ENCODE data around the gene TMEM186. TPM values are rescaled to one million over a fixed set of nuclear protein-coding genes. Genes with fewer than 3 reads are reported as not detected.
"Not testable (repeated sequence)": the region's sequence is repeated elsewhere in the genome, so short reads cannot be mapped to it uniquely, and the experiment has no call there.

The TMEM186 gene
- polyA plus RNA-seq, 3 donors: 3.8 to 4.5 (median 4.4) TPM

- H3K27me3 ChIP-seq (ENCODE audit: control insufficient read depth in 2 of 2, insufficient read depth in 2 of 2, low read length in 2 of 2); H3K9me3 ChIP-seq (replicated peaks in 1 of 2; ENCODE audit: control insufficient read depth in 1 of 2, insufficient read depth in 1 of 2, low read length in 2 of 2); H3K4me2 ChIP-seq (replicated peaks; ENCODE audit: extremely low read depth, low read length, poor library complexity, severe bottlenecking); H3K27me3 Mint-ChIP-seq (ENCODE audit: low read depth in 3 of 3); intact Hi-C loops (cut with micrococcal nuclease); DNase-seq; H2AFZ ChIP-seq (ENCODE audit: insufficient read depth, low read depth, low read length, poor library complexity, severe bottlenecking); H3K36me3 ChIP-seq (replicated peaks in 1 of 2; ENCODE audit: control insufficient read depth in 1 of 2, insufficient read depth in 2 of 2, low read length in 2 of 2); H3K9me3 Mint-ChIP-seq: not testable (repeated sequence)
- H3K4me1 Mint-ChIP-seq: peaks cover 32% of the 10 kb centered on the region
- H3K27ac Mint-ChIP-seq: peak overlapping the region in 5 of 7 donors; percentile 28 to 73 (median 60)
- H3K4me3 Mint-ChIP-seq: peak overlapping the region; percentile 64 to 91
- H3K79me2 ChIP-seq (ENCODE audit: insufficient read depth, low read length): peaks cover 18% of the 10 kb centered on the region
- H3K4me1 ChIP-seq (ENCODE audit: control insufficient read depth in 1 of 2, insufficient read depth in 2 of 2, low read length in 2 of 2): peaks cover 8 to 16% of the 10 kb centered on the region in 2 donors
- peak overlapping the region in 1 of 2 donors; percentile 51 for H3K27ac ChIP-seq (ENCODE audit: low read depth in 1 of 2, low read length in 2 of 2)
- H4K20me1 ChIP-seq (ENCODE audit: insufficient read depth, low read length): peaks cover 17% of the 10 kb centered on the region
- H3K4me3 ChIP-seq (replicated peaks in 1 of 3; ENCODE audit: low read depth in 2 of 3, low read length in 3 of 3): peak overlapping the region; percentile 24 to 57 (median 34)
- peak overlapping the region; percentile 4 for H3K9ac ChIP-seq (ENCODE audit: insufficient read depth, low read length, poor library complexity, severe bottlenecking)
- WGBS (ENCODE audit: insufficient coverage): 0% methylated on average over 2 of the region's 4 CpGs
- H3K36me3 Mint-ChIP-seq: peaks cover 30 to 40% of the 10 kb centered on the region in 2 donors
These were observed 44.6 kb upstream of the TMEM186 start for GRCh38 chr16:8842016-8842415.

DNA sequence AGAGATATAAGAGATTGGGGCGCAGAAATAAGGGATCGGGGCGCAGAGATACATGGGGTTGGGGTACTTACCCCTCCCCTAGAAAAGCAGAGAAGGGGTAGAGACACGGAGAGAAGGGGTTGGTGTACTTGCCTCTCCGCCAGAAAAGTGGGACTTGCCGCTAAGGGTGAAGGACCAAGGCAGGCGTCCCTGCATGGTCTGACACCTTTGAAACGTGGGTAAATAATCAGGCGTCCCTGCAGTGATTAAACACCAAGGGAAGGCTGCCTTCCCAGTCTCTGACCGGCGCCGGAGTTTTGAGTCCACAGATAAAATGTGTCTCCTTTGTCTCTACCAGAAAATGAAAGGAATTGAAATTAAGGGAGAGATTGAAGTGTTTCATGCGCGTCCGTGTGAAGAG is 40.2 kb upstream of the TMEM186 start:
- H3K27ac ChIP-seq (ENCODE audit: low read depth in 1 of 2, low read length in 2 of 2); intact Hi-C loops (cut with micrococcal nuclease); H3K4me3 ChIP-seq (replicated peaks in 1 of 3; ENCODE audit: low read depth in 2 of 3, low read length in 3 of 3); H3K27me3 Mint-ChIP-seq (ENCODE audit: low read depth in 3 of 3); H3K9me3 Mint-ChIP-seq; DNase-seq; H2AFZ ChIP-seq (ENCODE audit: insufficient read depth, low read depth, low read length, poor library complexity, severe bottlenecking); H3K27me3 ChIP-seq (ENCODE audit: control insufficient read depth in 2 of 2, insufficient read depth in 2 of 2, low read length in 2 of 2); H3K27ac Mint-ChIP-seq; H3K79me2 ChIP-seq (ENCODE audit: insufficient read depth, low read length); H3K36me3 ChIP-seq (replicated peaks in 1 of 2; ENCODE audit: control insufficient read depth in 1 of 2, insufficient read depth in 2 of 2, low read length in 2 of 2); H3K4me3 Mint-ChIP-seq; H4K20me1 ChIP-seq (ENCODE audit: insufficient read depth, low read length); H3K9ac ChIP-seq (ENCODE audit: insufficient read depth, low read length, poor library complexity, severe bottlenecking); H3K4me2 ChIP-seq (replicated peaks; ENCODE audit: extremely low read depth, low read length, poor library complexity, severe bottlenecking); H3K9me3 ChIP-seq (replicated peaks in 1 of 2; ENCODE audit: control insufficient read depth in 1 of 2, insufficient read depth in 1 of 2, low read length in 2 of 2): not testable (repeated sequence)
- 95% methylated on average over 14 of the region's 15 CpGs for WGBS (ENCODE audit: insufficient coverage)
- H3K4me1 ChIP-seq (ENCODE audit: control insufficient read depth in 1 of 2, insufficient read depth in 2 of 2, low read length in 2 of 2): peaks cover 13 to 22% of the 10 kb centered on the region in 2 donors
- Mint-ChIP-seq H3K36me3 (peaks cover 17 to 19% of the 10 kb centered on the region in 2 donors), H3K4me1 (peaks cover 25% of the 10 kb centered on the region)

DNA sequence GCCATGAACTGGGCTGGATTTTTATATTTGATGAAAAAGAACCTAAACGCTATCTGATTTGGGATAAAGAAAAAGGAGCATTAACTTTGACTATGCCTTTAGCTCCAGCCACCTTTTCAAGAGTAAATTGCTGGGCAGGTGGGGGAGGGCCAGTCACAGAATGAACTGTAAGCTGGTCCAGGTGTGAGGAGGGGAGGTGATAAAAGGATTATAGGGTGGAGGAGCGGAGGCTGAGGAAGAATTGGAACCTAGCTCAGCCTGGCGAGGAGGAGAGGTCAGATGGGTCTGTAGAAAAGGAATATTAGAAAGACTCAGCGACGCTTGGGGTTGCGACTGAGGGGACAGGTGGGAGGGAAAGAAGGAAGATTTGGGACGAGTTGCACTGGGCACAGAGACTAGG is 39.4 kb upstream of the TMEM186 start:
- Mint-ChIP-seq H3K4me1 (peaks cover 19% of the 10 kb centered on the region), H3K36me3 (peaks cover 21 to 22% of the 10 kb centered on the region in 2 donors)
- H3K9me3 ChIP-seq (replicated peaks in 1 of 2; ENCODE audit: control insufficient read depth in 1 of 2, insufficient read depth in 1 of 2, low read length in 2 of 2); H3K27ac Mint-ChIP-seq; H3K36me3 ChIP-seq (replicated peaks in 1 of 2; ENCODE audit: control insufficient read depth in 1 of 2, insufficient read depth in 2 of 2, low read length in 2 of 2); H3K27ac ChIP-seq (ENCODE audit: low read depth in 1 of 2, low read length in 2 of 2); H4K20me1 ChIP-seq (ENCODE audit: insufficient read depth, low read length); H3K4me2 ChIP-seq (replicated peaks; ENCODE audit: extremely low read depth, low read length, poor library complexity, severe bottlenecking); intact Hi-C loops (cut with micrococcal nuclease); H3K4me3 ChIP-seq (replicated peaks in 1 of 3; ENCODE audit: low read depth in 2 of 3, low read length in 3 of 3); H3K9me3 Mint-ChIP-seq; H2AFZ ChIP-seq (ENCODE audit: insufficient read depth, low read depth, low read length, poor library complexity, severe bottlenecking); H3K9ac ChIP-seq (ENCODE audit: insufficient read depth, low read length, poor library complexity, severe bottlenecking); DNase-seq; H3K4me3 Mint-ChIP-seq; H3K27me3 Mint-ChIP-seq (ENCODE audit: low read depth in 3 of 3); H3K79me2 ChIP-seq (ENCODE audit: insufficient read depth, low read length); H3K27me3 ChIP-seq (ENCODE audit: control insufficient read depth in 2 of 2, insufficient read depth in 2 of 2, low read length in 2 of 2): not testable (repeated sequence)
- 100% methylated on average over 2 of the region's 7 CpGs for WGBS (ENCODE audit: insufficient coverage)
- H3K4me1 ChIP-seq (ENCODE audit: control insufficient read depth in 1 of 2, insufficient read depth in 2 of 2, low read length in 2 of 2): peaks cover 9 to 14% of the 10 kb centered on the region in 2 donors
